Kidney epithelial cell (primary cell): ENCODE measurements around the gene U2AF2. TPM values are rescaled to one million over a fixed set of nuclear protein-coding genes. Genes with fewer than 3 reads are reported as not detected.

ENCODE experiments used
- DNase-seq: peaks from one replicate; pipeline ENCODE4 v3.0.0-alpha.2; 2010; ENCODE audit warnings: low read depth
- H3K27me3 ChIP-seq: 2 replicates; pipeline ENCODE4 v1.6.0; 2011; ENCODE audit warnings: low read length; ENCODE audit not compliant: control insufficient read depth, insufficient read depth
- H3K36me3 ChIP-seq: 2 replicates; pipeline ENCODE4 v1.5.1; 2011; ENCODE audit warnings: low read length; ENCODE audit not compliant: control insufficient read depth, insufficient read depth
- H3K4me3 ChIP-seq: 2 replicates; pipeline ENCODE4 v1.5.1; 2011; ENCODE audit warnings: low read depth, mild to moderate bottlenecking, control low read depth, low read length
- total RNA-seq: library from RNA; depleted of rRNA; stranded (reverse); fragments of >200 nt; gene quantifications from 2 replicates; pipeline ENCODE4 v1.2.3, GENCODE V29; 2015
- TF ChIP-seq, protein P1 (sequence below): IDR thresholded peaks from 2 replicates; pipeline ENCODE4 v1.5.1; 2011; ENCODE audit warnings: mild to moderate bottlenecking, moderate library complexity, low read length, control low read depth, inconsistent platforms; ENCODE audit not compliant: insufficient read depth, poor library complexity, severe bottlenecking

U2AF2 gene
- total RNA-seq, 1 donor from 2014 or later = 153 TPM

DNA sequence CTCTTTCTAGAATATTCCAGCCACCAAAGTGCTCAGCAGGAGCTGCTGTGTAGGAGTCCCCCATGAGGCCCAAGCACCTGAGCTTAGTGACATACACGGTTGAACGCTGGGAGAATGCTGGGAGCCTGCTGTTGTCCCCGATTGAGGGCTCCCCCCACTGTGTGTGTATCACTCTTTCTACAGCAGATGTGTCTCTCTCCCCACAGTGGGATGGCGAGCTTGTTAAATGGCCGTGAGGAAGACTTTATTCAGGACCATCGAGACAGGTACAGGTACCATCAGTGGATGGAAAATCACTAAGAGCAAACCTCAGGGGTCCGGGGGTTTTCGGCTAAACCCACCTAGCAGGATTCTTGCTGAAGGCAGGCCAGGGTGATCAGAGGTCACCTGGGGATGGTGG lies 42.9 kb downstream of the U2AF2 start:
- no peak for DNase-seq

DNA sequence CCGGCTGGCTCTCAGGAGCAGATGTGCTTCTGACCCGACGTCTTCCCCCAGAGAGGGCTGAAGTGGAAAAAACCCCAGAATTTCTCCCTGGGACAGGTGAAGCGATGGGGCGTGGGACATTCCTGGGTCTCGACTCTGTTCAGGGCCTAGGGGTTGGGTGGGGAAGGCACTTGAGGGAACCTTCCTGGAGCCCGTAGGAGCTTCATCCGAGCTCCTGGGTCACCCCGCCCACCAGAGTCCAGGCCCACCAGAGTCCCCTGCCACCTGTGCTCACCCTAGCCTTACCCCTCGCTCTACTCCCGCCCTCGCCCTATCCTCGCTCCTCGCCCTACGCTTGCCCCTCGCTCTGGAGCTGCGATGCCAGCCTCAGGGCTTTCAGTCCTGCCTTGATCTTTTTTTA lies 43.4 kb downstream of the U2AF2 start:
- Histone ChIP-seq H3K4me3 (no peak overlapping the region), H3K27me3 (no peaks in the 10 kb centered on the region), H3K36me3 (no peaks in the 10 kb centered on the region)
- DNase-seq = no peak
- TF ChIP-seq, protein P1, sequence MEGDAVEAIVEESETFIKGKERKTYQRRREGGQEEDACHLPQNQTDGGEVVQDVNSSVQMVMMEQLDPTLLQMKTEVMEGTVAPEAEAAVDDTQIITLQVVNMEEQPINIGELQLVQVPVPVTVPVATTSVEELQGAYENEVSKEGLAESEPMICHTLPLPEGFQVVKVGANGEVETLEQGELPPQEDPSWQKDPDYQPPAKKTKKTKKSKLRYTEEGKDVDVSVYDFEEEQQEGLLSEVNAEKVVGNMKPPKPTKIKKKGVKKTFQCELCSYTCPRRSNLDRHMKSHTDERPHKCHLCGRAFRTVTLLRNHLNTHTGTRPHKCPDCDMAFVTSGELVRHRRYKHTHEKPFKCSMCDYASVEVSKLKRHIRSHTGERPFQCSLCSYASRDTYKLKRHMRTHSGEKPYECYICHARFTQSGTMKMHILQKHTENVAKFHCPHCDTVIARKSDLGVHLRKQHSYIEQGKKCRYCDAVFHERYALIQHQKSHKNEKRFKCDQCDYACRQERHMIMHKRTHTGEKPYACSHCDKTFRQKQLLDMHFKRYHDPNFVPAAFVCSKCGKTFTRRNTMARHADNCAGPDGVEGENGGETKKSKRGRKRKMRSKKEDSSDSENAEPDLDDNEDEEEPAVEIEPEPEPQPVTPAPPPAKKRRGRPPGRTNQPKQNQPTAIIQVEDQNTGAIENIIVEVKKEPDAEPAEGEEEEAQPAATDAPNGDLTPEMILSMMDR = no peak

More for the DNA sequence above, 42.9 kb downstream of the U2AF2 start:
- Histone ChIP-seq H3K4me3 (no peak overlapping the region), H3K36me3 (no peaks in the 10 kb centered on the region), H3K27me3 (no peaks in the 10 kb centered on the region)
- TF ChIP-seq, protein P1 = no peak

DNA sequence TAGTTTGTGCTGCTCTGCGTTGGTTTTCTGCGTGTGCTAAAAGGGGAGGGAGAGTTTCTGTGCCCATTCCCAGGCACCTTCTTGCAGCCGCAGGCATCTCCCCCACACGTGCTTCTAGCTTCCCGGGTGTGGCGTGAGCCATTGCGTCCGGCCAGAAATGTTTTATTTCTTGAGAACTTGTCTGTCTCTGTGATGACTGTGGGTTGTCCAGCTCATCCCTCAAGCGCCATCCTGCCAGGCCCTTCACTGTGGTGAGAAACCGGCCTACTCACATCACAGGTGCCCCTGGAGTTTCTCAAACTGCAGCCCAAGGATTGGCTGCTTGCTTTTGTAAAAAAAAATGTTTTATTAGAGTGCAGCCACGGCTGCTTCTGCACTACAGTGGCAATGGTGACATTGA lies 44.4 kb downstream of the U2AF2 start:
- DNase-seq = no peak
- Histone ChIP-seq H3K27me3 (no peaks in the 10 kb centered on the region), H3K4me3 (no peak overlapping the region), H3K36me3 (no peaks in the 10 kb centered on the region)
- TF ChIP-seq, protein P1 = no peak

DNA sequence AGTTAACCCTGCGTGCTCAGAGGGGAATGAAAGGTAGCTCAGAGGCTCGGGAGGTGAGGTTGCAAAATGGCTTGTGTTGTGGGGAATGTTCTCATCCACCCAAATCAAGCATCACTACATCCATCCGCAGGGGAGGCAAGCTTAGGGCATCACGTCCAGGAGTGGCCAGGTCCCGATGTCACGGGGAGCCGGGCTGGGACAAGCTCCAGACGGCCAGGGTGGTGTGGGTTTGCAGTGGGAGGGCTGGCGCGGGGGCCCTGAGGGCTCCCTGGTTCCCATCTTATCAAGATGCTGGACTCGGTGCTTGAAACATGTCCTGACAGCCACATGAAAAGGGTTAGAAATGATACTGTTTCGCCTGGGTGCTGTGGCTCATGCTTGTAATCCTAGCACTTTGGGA lies 46.0 kb downstream of the U2AF2 start:
- H3K36me3 ChIP-seq = no peaks in the 10 kb centered on the region
- no peaks in the 10 kb centered on the region for H3K27me3 ChIP-seq
- TF ChIP-seq, protein P1 = no peak
- no peak overlapping the region for H3K4me3 ChIP-seq
- no peak for DNase-seq

DNA sequence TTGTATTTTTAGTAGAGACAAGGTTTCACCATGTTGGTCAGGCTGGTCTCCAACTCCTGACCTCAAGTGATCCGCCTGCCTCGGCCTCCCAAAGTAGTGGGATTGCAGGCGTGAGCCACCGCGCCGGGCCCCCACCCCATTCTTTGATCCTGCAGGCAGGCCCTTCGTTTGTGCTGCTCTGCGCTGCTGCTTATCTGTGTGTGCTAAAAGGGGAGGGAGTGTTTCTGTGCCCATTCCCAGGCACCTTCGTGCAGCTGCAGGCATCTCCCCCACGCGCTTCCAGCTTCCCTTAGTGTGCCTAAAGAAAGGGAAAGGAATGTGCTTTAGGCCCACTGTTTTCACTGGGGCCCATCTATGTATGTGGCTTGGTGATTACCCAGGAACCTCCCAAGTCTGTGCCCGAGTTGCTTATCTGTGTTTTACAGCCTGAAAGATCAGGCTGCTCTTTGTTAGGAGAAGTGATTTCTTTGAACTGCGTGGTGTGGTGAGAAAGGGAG lies 47.3 kb downstream of the U2AF2 start:
- DNase-seq = no peak
- no peaks in the 10 kb centered on the region for H3K36me3 ChIP-seq
- no peak overlapping the region for H3K4me3 ChIP-seq
- TF ChIP-seq, protein P1 = no peak
- H3K27me3 ChIP-seq = no peaks in the 10 kb centered on the region

DNA sequence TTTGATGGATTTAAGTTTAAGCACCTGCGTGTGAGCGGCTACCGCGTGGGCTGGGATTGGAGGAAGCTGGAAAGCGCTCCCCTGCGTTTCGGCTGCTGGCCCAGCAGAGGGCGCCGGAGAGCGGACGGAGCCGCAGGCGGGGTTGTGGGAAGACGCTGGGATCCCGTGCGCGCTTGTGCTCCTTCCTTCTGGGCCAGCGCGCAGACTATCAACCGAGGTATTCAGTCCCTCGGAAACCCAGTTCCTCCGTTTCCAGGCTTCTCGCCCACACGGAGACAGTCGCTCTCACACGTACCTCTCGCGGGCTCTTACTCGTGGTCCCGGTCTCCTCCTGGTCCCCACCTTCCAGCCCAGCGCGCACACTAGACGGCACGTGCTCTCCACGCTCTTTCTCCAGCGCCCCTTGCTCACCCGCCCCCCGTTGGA lies 49.0 kb downstream of the U2AF2 start:
- no peak for DNase-seq
- Histone ChIP-seq H3K27me3 (no peaks in the 10 kb centered on the region), H3K4me3 (no peak overlapping the region), H3K36me3 (no peaks in the 10 kb centered on the region)
- TF ChIP-seq, protein P1 = peak; percentile 76
